H1 (cell line): ENCODE results near the gene STRN. TPM values are rescaled to one million over a fixed set of nuclear protein-coding genes. Genes with fewer than 3 reads are reported as not detected.

Experiments used
- CTCF ChIA-PET: fragments of 300-600 bp; sonication (Branson Sonifier 250); formaldehyde crosslinking; loops from one replicate; lab custom pipeline; 2021; ENCODE audit not compliant: partially characterized antibody; lab: Charles Lee
- POLR2A ChIA-PET: fragments of 300-600 bp; sonication (Branson Sonifier 250); formaldehyde crosslinking; loops from one replicate; lab custom pipeline; 2021; ENCODE audit warnings: inconsistent platforms; ENCODE audit not compliant: partially characterized antibody; lab: Charles Lee
- DNase-seq, 2 experiments: peaks; one replicate each; pipeline versions ENCODE4 v3.0.0 to v3.0.0-alpha.2; 2010 to 2022; ENCODE audit warnings: low spot score in 2 of 2, low read depth in 1 of 2, mixed read lengths in 1 of 2
- FAIRE-seq: peaks from 2 replicates; lab custom pipeline; 2011; peaks lifted over from hg19 to GRCh38; lab: Jason Lieb, UNC
- H2AFZ ChIP-seq: 2 replicates; pipeline ENCODE4 v1.8.1; 2012; ENCODE audit warnings: low read length, inconsistent platforms
- H2AK5ac ChIP-seq: 2 replicates; pipeline ENCODE4 v1.6.1; 2013; ENCODE audit warnings: low read depth, low read length
- H2BK120ac ChIP-seq: replicated peaks from 2 replicates; pipeline ENCODE3; 2013; ENCODE audit warnings: low read depth, low read length, inconsistent platforms
- H2BK12ac ChIP-seq: 2 replicates; pipeline ENCODE4 v1.6.1; 2013; ENCODE audit warnings: low read depth, low read length
- H2BK15ac ChIP-seq: 2 replicates; pipeline ENCODE4 v1.6.1; 2013; ENCODE audit warnings: low read length
- H2BK20ac ChIP-seq: 2 replicates; pipeline ENCODE4 v1.6.1; 2013; ENCODE audit warnings: low read length
- H2BK5ac ChIP-seq: 2 replicates; pipeline ENCODE4 v1.6.1; 2013; ENCODE audit warnings: low read depth, low read length
- H3K14ac ChIP-seq: 2 replicates; pipeline ENCODE4 v1.6.1; 2013; ENCODE audit warnings: inconsistent platforms; ENCODE audit not compliant: insufficient read length
- H3K18ac ChIP-seq: 2 replicates; pipeline ENCODE4 v1.6.1; 2013; ENCODE audit warnings: low read length; ENCODE audit errors: extremely low read depth
- H3K23ac ChIP-seq: 2 replicates; pipeline ENCODE4 v1.6.1; 2013; ENCODE audit warnings: inconsistent platforms; ENCODE audit not compliant: insufficient read length
- H3K23me2 ChIP-seq: 2 replicates; pipeline ENCODE4 v1.6.1; 2013; ENCODE audit warnings: low read depth, low read length
- H3K27ac ChIP-seq: 2 replicates; pipeline ENCODE4 v1.6.1; 2011; ENCODE audit warnings: low read depth, low read length, inconsistent platforms
- H3K27me3 ChIP-seq, 4 experiments: replicated peaks in 1 of 4; 1 replicate in 1 of 4; 2 replicates in 3 of 4; pipeline versions ENCODE4 v1.6.1 to v1.8.1; 2011 to 2013; ENCODE audit warnings: low read length in 3 of 4, mild to moderate bottlenecking in 3 of 4, inconsistent platforms in 2 of 4, mixed read lengths in 2 of 4, moderate library complexity in 1 of 4; ENCODE audit not compliant: control insufficient read depth in 3 of 4, insufficient read depth in 3 of 4; ENCODE audit errors: extremely low read depth in 1 of 4
- H3K36me3 ChIP-seq, 4 experiments: 2 replicates each; pipeline versions ENCODE4 v1.6.1 to v1.8.1; 2011 to 2013; ENCODE audit warnings: mild to moderate bottlenecking in 4 of 4, low read length in 3 of 4, moderate library complexity in 2 of 4, control low read depth in 1 of 4, inconsistent platforms in 1 of 4; ENCODE audit not compliant: insufficient read depth in 4 of 4, control insufficient read depth in 2 of 4
- H3K4ac ChIP-seq: replicated peaks from 2 replicates; pipeline ENCODE3; 2013; ENCODE audit warnings: low read length, low read depth, mixed read lengths, inconsistent platforms; ENCODE audit not compliant: insufficient read length
- H3K4me1 ChIP-seq, 4 experiments: replicated peaks in 1 of 4; 1 replicate in 1 of 4; 2 replicates in 3 of 4; pipeline versions ENCODE4 v1.6.1 to v1.8.1; 2011 to 2013; ENCODE audit warnings: low read length in 3 of 4, inconsistent platforms in 2 of 4, mixed read lengths in 1 of 4; ENCODE audit not compliant: insufficient read depth in 4 of 4, control insufficient read depth in 3 of 4
- H3K4me2 ChIP-seq, 2 experiments: 2 replicates each; pipeline versions ENCODE4 v1.6.1 to v1.8.1; 2011 to 2013; ENCODE audit warnings: low read depth in 2 of 2, low read length in 2 of 2, control low read depth in 1 of 2, inconsistent platforms in 1 of 2, mild to moderate bottlenecking in 1 of 2; ENCODE audit not compliant: insufficient read depth in 1 of 2
- H3K4me3 ChIP-seq, 4 experiments: fragments of 200-600, 300-600 bp in 1 of 4; sonication (generic), shearing (Covaris generic), sonication (Bioruptor Twin) in 1 of 4; 2 replicates each; pipeline versions ENCODE4 v1.5.1 to v1.8.1; 2011 to 2016; ENCODE audit warnings: low read length in 4 of 4, low read depth in 3 of 4, control low read depth in 2 of 4, inconsistent platforms in 2 of 4, mild to moderate bottlenecking in 2 of 4, mixed read lengths in 1 of 4, moderate library complexity in 1 of 4; ENCODE audit not compliant: insufficient read depth in 2 of 4; ENCODE audit errors: extremely low read depth in 1 of 4
- H3K56ac ChIP-seq: replicated peaks from 2 replicates; pipeline ENCODE3; 2013; ENCODE audit warnings: low read depth, mild to moderate bottlenecking, mixed read lengths, low read length, inconsistent platforms; ENCODE audit not compliant: insufficient read length
- H3K79me1 ChIP-seq: 2 replicates; pipeline ENCODE4 v1.6.1; 2013; ENCODE audit warnings: low read depth, low read length, control low read depth
- H3K79me2 ChIP-seq, 2 experiments: 2 replicates each; pipeline versions ENCODE4 v1.6.1 to v1.8.1; 2012 to 2013; ENCODE audit warnings: low read length in 2 of 2, mild to moderate bottlenecking in 2 of 2, inconsistent platforms in 1 of 2; ENCODE audit not compliant: insufficient read depth in 2 of 2, control insufficient read depth in 1 of 2
- H3K9ac ChIP-seq, 4 experiments: replicated peaks in 1 of 4; 1 replicate in 1 of 4; 2 replicates in 3 of 4; pipeline versions ENCODE4 v1.6.1 to v1.8.1; 2011 to 2013; ENCODE audit warnings: low read depth in 3 of 4, low read length in 3 of 4, control low read depth in 2 of 4, mild to moderate bottlenecking in 2 of 4, moderate library complexity in 2 of 4, inconsistent platforms in 1 of 4; ENCODE audit errors: extremely low read depth in 1 of 4
- H3K9me3 ChIP-seq, 2 experiments: 2 replicates each; pipeline versions ENCODE4 v1.6.1 to v1.8.1; 2012 to 2013; ENCODE audit warnings: mild to moderate bottlenecking in 2 of 2, moderate library complexity in 2 of 2, control low read depth in 1 of 2, inconsistent platforms in 1 of 2, low read depth in 1 of 2, low read length in 1 of 2, mixed read lengths in 1 of 2; ENCODE audit not compliant: insufficient read depth in 2 of 2
- H4K20me1 ChIP-seq, 2 experiments: replicated peaks in 1 of 2; 2 replicates each; pipeline versions ENCODE3 to v1.8.1; 2011 to 2013; ENCODE audit warnings: inconsistent platforms in 2 of 2, low read length in 2 of 2, mild to moderate bottlenecking in 1 of 2; ENCODE audit not compliant: insufficient read depth in 2 of 2, control insufficient read depth in 1 of 2
- H4K5ac ChIP-seq: 2 replicates; pipeline ENCODE4 v1.6.1; 2013; ENCODE audit warnings: low read length, low read depth, mixed read lengths, inconsistent platforms; ENCODE audit not compliant: insufficient read length
- H4K8ac ChIP-seq: 2 replicates; pipeline ENCODE4 v1.8.0; 2013; ENCODE audit warnings: mild to moderate bottlenecking, moderate library complexity, low read length, inconsistent platforms; ENCODE audit not compliant: insufficient read depth; ENCODE audit errors: extremely low read depth
- H4K91ac ChIP-seq: replicated peaks from 2 replicates; pipeline ENCODE3; 2013; ENCODE audit warnings: low read length, mixed read lengths, inconsistent platforms; ENCODE audit not compliant: insufficient read length
- BRCA1 ChIP-seq: IDR thresholded peaks from 2 replicates; pipeline ENCODE4 v1.6.1; 2012; ENCODE audit warnings: low read depth, low read length, improper control_type of control experiment
- CEBPB ChIP-seq: IDR thresholded peaks from 2 replicates; pipeline ENCODE4 v1.6.1; 2012; ENCODE audit warnings: low read depth, low read length
- CHD1 ChIP-seq: IDR thresholded peaks from 2 replicates; pipeline ENCODE4 v1.6.1; 2012; ENCODE audit warnings: low read depth, low read length, improper control_type of control experiment
- JUND ChIP-seq: IDR thresholded peaks from 2 replicates; pipeline ENCODE4 v1.6.1; 2011; ENCODE audit warnings: mild to moderate bottlenecking, improper control_type of control experiment, low read length
- MAFK ChIP-seq: IDR thresholded peaks from 2 replicates; pipeline ENCODE4 v1.6.1; 2012; ENCODE audit warnings: low read depth, mild to moderate bottlenecking, improper control_type of control experiment, low read length
- PHF8 ChIP-seq: fragments of 200-600 bp; sonication (generic); conservative IDR thresholded peaks from 2 replicates; pipeline ENCODE4 v1.7.1; 2012; ENCODE audit warnings: low read depth, mild to moderate bottlenecking, inconsistent platforms, low read length, moderate library complexity
- RNF2 ChIP-seq: fragments of 200-900, 300-1000 bp; sonication (generic); IDR thresholded peaks from 2 replicates; pipeline ENCODE4 v1.7.1; 2016; ENCODE audit warnings: borderline replicate concordance, low read depth, mild to moderate bottlenecking, antibody characterized with exemption, low read length; ENCODE audit not compliant: poor library complexity, severe bottlenecking; ENCODE audit errors: missing control alignments
- USF2 ChIP-seq: IDR thresholded peaks from 2 replicates; pipeline ENCODE4 v1.6.1; 2011; ENCODE audit warnings: low read length, improper control_type of control experiment
- YY1 ChIP-seq: IDR thresholded peaks from 2 replicates; pipeline ENCODE4 v1.6.1; 2011; ENCODE audit warnings: low read depth, mild to moderate bottlenecking, low read length
- WGBS, 2 experiments: shearing (Covaris generic) in 1 of 2; methylation state at CpG; one replicate each; pipeline versions ENCODE4 v1.1.6 to v1.1.7; 2013 to 2015; ENCODE audit warnings: low lambda C conversion rate in 2 of 2, mixed read lengths in 2 of 2, inconsistent platforms in 1 of 2, low coverage in 1 of 2, missing lambda C conversion rate in 1 of 2; ENCODE audit not compliant: insufficient replicate concordance in 2 of 2, insufficient coverage in 1 of 2, insufficient read length in 1 of 2; ENCODE audit errors: extremely low coverage in 1 of 2, missing lambda C conversion rate in 1 of 2; 5-methylcytosine and 5-hydroxymethylcytosine counted together
- polyA plus RNA-seq, 7 experiments: library from polyadenylated mRNA; depleted of rRNA in 3 of 7; stranded (reverse) in 5 of 7; unstranded in 2 of 7; fragments of >200 nt in 5 of 7; fragments of 200-250 nt in 2 of 7; gene quantifications; 1 replicate in 5 of 7; 2 replicates in 1 of 7; 4 replicates in 1 of 7; pipeline versions ENCODE4 v1.2.1 to v1.2.3, GENCODE V29; 2011 to 2013; ENCODE audit warnings: missing spikeins in 2 of 7, mixed read lengths in 2 of 7
- total RNA-seq: library from RNA; stranded (reverse); fragmentation: NEBNext Ultra II Directional; extraction: Animal tissue kit (Norgen Biotek cat#: 25700); gene quantifications from 2 replicates; pipeline ENCODE4 v1.2.1, GENCODE V29; 2021

STRN gene
- total and polyA plus RNA-seq, 2 of the 8 experiments (the other 6 are each of a cell fraction or from before 2014, with no cell fraction given) = 8.3 to 47.0 TPM

- TF ChIP-seq BRCA1 (no peak), CHD1 (no peak), JUND (no peak), USF2 (no peak), MAFK (no peak), CEBPB (no peak), RNF2 (no peak), YY1 (no peak), PHF8 (no peak)
- WGBS, 2 experiments = 81% methylated on average over 2 of the region's 2 CpGs; no CpG with 5 or more reads in 1 of the 2 experiments
- Histone ChIP-seq H3K27me3 (no peaks in the 10 kb centered on the region), H2BK5ac (no peak overlapping the region), H4K91ac (no peak overlapping the region), H2BK15ac (no peak overlapping the region), H3K79me2 (peaks cover 5 to 84% of the 10 kb centered on the region in 2 experiments; a peak in 3 of 4 replicates), H3K27ac (no peak overlapping the region), H4K5ac (no peak overlapping the region), H2AK5ac (no peak overlapping the region), H3K79me1 (0 out of 2 replicates have a peak, but pooled peaks cover 2% of the 10 kb centered on the region), H3K23ac (no peak overlapping the region), H3K4me3 (no peak overlapping the region), H3K23me2 (no peaks in the 10 kb centered on the region; the same call in 1 of the 2 replicates), H3K18ac (no peak overlapping the region), H2AFZ (no peak overlapping the region), H3K9me3 (no peaks in the 10 kb centered on the region), H3K4me2 (no peak overlapping the region; a peak in 1 of 4 replicates), H2BK120ac (no peak overlapping the region), H3K36me3 (no peaks in the 10 kb centered on the region), H4K8ac (no peak overlapping the region), H3K14ac (no peak overlapping the region), H3K56ac (no peak overlapping the region), H2BK20ac (no peak overlapping the region), H4K20me1 (peaks cover 0 to 5% of the 10 kb centered on the region in 2 experiments), H2BK12ac (no peak overlapping the region; the same call in 1 of the 2 replicates), H3K4me1 (peaks cover 3 to 11% (median 10%) of the 10 kb centered on the region in 4 experiments; a peak in 6 of 7 replicates), H3K9ac (no peak overlapping the region), H3K4ac (no peak overlapping the region)
- CTCF ChIA-PET = no interaction called here
- FAIRE-seq = no peak
- DNase-seq = no peak
- POLR2A ChIA-PET = interaction anchor here (1.0 to 2.0 kb wide), 2 partner anchors 8 to 12 kb away, joined by 3 to 4 read pairs; no protein-coding TSS in a partner anchor
Measured at GRCh38 chr2:36951027-36951518, 15.3 kb downstream of the STRN start.
